OCI-LY1 (cell line): Measurements from ENCODE around the gene CARD8.
A peak's percentile ranks its signal among the peaks of the same experiment; 100 is the strongest.

Experiments
- CTCF ChIP-seq: fragments of 200-600 bp; sonication (generic), shearing (Covaris generic); IDR thresholded peaks from 2 replicates; pipeline ENCODE4 v1.5.1; 2017; ENCODE audit warnings: mild to moderate bottlenecking, antibody characterized with exemption, low read length, moderate library complexity, mixed read lengths
- EZH2 ChIP-seq: fragments of 200-600 bp; sonication (generic), shearing (Covaris generic); IDR thresholded peaks from 2 replicates; pipeline ENCODE4 v1.8.0; 2017; ENCODE audit warnings: borderline replicate concordance, mixed run types, mild to moderate bottlenecking, antibody characterized with exemption, low read length, moderate library complexity, mixed read lengths

DNA sequence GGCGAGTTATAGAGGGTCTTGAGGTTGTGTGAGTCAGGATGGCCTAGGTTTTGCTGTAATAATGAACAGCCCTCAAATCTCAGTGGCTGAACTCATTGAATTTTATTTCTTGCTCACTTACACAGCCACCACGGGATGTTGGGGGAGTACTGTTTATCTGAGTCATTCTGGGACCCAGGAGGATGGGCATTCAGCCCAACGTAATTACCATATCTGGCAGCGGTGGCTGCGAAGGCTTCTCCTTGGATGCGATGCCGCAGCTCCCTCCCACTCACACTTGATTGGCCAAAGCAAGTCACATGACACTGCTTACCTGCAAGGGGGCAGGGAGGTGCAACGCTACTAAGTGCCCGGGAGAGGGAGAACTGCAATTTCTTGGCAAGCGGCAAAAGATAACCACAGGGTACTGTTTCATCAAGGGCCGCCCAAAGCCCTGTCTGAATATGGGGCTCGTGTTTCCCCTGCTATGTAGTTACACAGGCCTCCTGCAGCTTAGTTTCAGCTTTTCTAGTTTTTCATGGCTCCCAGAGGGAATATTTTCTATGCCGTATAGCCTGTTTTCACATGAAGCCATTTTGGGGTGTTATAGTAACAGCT lies 65.3 kb downstream of the CARD8 start:
- TF ChIP-seq CTCF, result peak; percentile 70
- no peak for TF ChIP-seq EZH2
